ENCODE results near the gene PAQR5. TPM values are rescaled to one million over a fixed set of nuclear protein-coding genes. Genes with fewer than 3 reads are reported as not detected.

PAQR5 gene
- total RNA-seq, 1 donor from 2014 or later, result 0.15 TPM

DNA sequence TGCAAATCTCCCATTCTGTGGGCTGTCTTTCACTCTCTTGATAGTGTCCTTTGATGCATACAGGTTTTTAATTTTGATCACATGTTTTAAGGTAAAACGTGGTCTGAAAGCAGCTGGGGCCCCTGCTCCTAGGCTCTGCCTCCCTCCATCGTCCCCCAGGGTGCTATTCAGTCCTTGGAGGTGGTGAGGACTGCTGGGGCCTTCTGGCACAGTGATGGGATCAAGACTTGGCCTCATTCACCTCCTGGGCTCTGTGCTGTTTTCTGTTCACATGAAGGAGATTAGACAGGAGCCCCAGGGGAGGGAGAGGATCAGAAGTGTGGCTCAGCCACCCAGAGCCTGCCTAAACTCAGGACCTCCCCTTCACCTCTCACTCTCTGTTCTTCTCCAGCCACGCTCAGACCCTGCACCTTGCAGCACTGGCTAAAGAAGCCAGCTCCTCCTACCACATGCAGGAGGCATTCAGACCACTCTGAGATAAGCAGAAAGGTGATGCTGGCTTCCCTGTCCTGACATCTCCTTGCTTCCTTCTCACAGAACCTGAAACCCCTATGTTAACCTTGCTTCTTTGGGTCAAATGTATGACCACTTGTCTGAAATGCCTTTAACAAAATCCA lies 43.9 kb downstream of the PAQR5 start:
- DNase-seq (ENCODE audit: low spot score), result no peak
- H3K27me3 Mint-ChIP-seq (ENCODE audit: unreplicated experiment), result no peaks in the 10 kb centered on the region
- TF ChIP-seq, protein P1, sequence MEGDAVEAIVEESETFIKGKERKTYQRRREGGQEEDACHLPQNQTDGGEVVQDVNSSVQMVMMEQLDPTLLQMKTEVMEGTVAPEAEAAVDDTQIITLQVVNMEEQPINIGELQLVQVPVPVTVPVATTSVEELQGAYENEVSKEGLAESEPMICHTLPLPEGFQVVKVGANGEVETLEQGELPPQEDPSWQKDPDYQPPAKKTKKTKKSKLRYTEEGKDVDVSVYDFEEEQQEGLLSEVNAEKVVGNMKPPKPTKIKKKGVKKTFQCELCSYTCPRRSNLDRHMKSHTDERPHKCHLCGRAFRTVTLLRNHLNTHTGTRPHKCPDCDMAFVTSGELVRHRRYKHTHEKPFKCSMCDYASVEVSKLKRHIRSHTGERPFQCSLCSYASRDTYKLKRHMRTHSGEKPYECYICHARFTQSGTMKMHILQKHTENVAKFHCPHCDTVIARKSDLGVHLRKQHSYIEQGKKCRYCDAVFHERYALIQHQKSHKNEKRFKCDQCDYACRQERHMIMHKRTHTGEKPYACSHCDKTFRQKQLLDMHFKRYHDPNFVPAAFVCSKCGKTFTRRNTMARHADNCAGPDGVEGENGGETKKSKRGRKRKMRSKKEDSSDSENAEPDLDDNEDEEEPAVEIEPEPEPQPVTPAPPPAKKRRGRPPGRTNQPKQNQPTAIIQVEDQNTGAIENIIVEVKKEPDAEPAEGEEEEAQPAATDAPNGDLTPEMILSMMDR (IDR thresholded peaks at IDR 0.05; ENCODE audit: unreplicated experiment), result no peak
- H3K27ac Mint-ChIP-seq (ENCODE audit: unreplicated experiment), result no peak overlapping the region
- H3K36me3 Mint-ChIP-seq (ENCODE audit: low read depth, unreplicated experiment), result no peaks in the 10 kb centered on the region
- no peaks in the 10 kb centered on the region for H3K4me1 Mint-ChIP-seq (ENCODE audit: unreplicated experiment)
- no peaks in the 10 kb centered on the region for H3K9me3 Mint-ChIP-seq (ENCODE audit: unreplicated experiment)
- H3K4me3 Mint-ChIP-seq (ENCODE audit: unreplicated experiment), result no peak overlapping the region

DNA sequence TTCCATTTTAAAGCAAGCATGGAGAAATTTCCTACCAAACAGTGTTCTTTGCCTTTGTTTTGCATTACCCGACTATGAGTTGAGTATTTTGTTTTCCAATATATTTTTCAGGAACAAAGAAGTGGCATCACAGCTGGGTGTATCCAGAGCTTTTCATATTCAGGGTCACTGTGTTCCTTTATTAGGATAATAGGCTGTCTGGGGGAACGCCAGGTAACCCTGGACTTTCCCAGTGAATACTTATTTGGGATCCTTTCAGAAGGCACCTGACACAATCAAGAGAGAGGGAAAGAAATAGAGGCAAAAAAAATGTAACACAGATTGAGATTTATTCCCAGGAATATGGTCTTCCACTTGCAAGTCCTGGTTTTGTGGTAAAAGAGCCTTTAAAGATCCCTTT lies 44.4 kb downstream of the PAQR5 start:
- no peaks in the 10 kb centered on the region for H3K4me1 Mint-ChIP-seq (ENCODE audit: unreplicated experiment)
- TF ChIP-seq, protein P1 (IDR thresholded peaks at IDR 0.05; ENCODE audit: unreplicated experiment), result no peak
- no peak overlapping the region for H3K4me3 Mint-ChIP-seq (ENCODE audit: unreplicated experiment)
- H3K9me3 Mint-ChIP-seq (ENCODE audit: unreplicated experiment), result no peaks in the 10 kb centered on the region
- no peaks in the 10 kb centered on the region for H3K36me3 Mint-ChIP-seq (ENCODE audit: low read depth, unreplicated experiment)
- no peak for DNase-seq (ENCODE audit: low spot score)
- H3K27me3 Mint-ChIP-seq (ENCODE audit: unreplicated experiment), result no peaks in the 10 kb centered on the region
- no peak overlapping the region for H3K27ac Mint-ChIP-seq (ENCODE audit: unreplicated experiment)

DNA sequence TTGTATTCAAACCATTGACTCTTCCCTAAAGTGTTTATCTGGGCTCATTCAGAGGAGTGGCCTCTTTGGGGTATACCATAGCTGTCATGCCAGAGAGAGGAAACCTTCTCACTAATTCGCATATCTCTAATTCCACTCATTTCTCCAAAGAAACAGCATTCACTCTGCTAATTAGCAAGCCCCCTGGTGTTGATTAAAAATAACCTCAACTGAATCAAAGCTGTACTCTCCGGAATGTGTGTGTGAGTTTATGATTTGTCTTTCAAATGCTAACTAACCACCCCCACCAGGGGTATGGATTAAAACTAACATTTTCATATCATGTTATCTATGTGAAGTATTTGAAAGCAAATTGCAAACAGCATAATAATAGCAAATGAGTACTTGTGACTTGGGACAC lies 45.5 kb downstream of the PAQR5 start:
- Mint-ChIP-seq H3K4me3 (ENCODE audit: unreplicated experiment) (no peak overlapping the region), H3K27ac (ENCODE audit: unreplicated experiment) (no peak overlapping the region), H3K36me3 (ENCODE audit: low read depth, unreplicated experiment) (no peaks in the 10 kb centered on the region), H3K27me3 (ENCODE audit: unreplicated experiment) (no peaks in the 10 kb centered on the region), H3K9me3 (ENCODE audit: unreplicated experiment) (no peaks in the 10 kb centered on the region), H3K4me1 (ENCODE audit: unreplicated experiment) (no peaks in the 10 kb centered on the region)
- DNase-seq (ENCODE audit: low spot score), result no peak
- TF ChIP-seq, protein P1 (IDR thresholded peaks at IDR 0.05; ENCODE audit: unreplicated experiment), result no peak

DNA sequence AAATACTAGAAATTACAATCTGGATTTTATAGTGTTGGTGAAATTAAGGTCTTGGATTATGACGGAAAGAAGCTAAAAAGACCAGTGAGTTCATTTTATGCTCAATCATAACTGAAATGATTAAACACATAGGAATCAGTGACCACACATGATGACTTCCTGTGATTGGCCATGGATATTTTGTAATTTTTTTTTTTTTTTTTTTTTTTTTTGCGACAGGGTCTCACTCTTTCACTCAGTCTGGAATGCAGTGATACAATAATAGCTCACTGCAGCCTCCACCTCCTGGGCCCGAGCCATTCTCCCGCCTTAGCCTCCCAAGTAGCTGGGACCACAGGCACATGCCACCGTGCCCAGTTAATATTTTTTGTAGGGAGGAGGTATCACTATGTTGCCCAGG lies 47.4 kb downstream of the PAQR5 start:
- Mint-ChIP-seq H3K27me3 (ENCODE audit: unreplicated experiment) (no peaks in the 10 kb centered on the region), H3K36me3 (ENCODE audit: low read depth, unreplicated experiment) (no peaks in the 10 kb centered on the region), H3K27ac (ENCODE audit: unreplicated experiment) (no peak overlapping the region), H3K4me1 (ENCODE audit: unreplicated experiment) (no peaks in the 10 kb centered on the region), H3K4me3 (ENCODE audit: unreplicated experiment) (no peak overlapping the region), H3K9me3 (ENCODE audit: unreplicated experiment) (no peaks in the 10 kb centered on the region)
- TF ChIP-seq, protein P1 (IDR thresholded peaks at IDR 0.05; ENCODE audit: unreplicated experiment), result no peak
- DNase-seq (ENCODE audit: low spot score), result no peak

DNA sequence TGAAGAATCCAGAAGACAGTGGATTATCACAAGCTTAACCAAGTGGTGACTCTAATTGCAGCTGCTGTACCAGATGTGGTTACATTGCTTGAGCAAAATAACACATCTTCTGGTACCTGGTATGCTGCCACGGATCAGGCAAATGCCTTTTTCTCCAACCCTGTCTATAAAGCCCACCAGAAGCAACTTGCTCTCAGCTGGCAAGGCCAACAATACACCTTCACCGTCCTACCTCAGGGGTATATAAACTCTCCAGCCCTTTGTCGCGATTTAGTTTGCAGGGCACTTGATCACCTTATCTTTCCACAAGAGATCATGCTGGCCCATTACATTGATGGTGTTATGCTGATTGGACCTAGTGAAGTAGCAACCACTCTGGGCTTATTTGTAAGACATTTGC lies 52.6 kb downstream of the PAQR5 start:
- no peak overlapping the region for H3K4me3 Mint-ChIP-seq (ENCODE audit: unreplicated experiment)
- no peaks in the 10 kb centered on the region for H3K9me3 Mint-ChIP-seq (ENCODE audit: unreplicated experiment)
- H3K27ac Mint-ChIP-seq (ENCODE audit: unreplicated experiment), result no peak overlapping the region
- H3K36me3 Mint-ChIP-seq (ENCODE audit: low read depth, unreplicated experiment), result no peaks in the 10 kb centered on the region
- H3K27me3 Mint-ChIP-seq (ENCODE audit: unreplicated experiment), result no peaks in the 10 kb centered on the region
- DNase-seq (ENCODE audit: low spot score), result no peak
- H3K4me1 Mint-ChIP-seq (ENCODE audit: unreplicated experiment), result no peaks in the 10 kb centered on the region
- TF ChIP-seq, protein P1 (IDR thresholded peaks at IDR 0.05; ENCODE audit: unreplicated experiment), result no peak

Measured in endothelial cell (in vitro differentiated cells).